ENCODE data around the gene CUBN. TPM values are rescaled to one million over a fixed set of nuclear protein-coding genes. Genes with fewer than 3 reads are reported as not detected.

Gene CUBN
- total and polyA plus RNA-seq, 9 of the 15 experiments (the other 6 are each of a cell fraction or from before 2014, with no cell fraction given): 0.04 to 0.33 (median 0.09) TPM

DNA sequence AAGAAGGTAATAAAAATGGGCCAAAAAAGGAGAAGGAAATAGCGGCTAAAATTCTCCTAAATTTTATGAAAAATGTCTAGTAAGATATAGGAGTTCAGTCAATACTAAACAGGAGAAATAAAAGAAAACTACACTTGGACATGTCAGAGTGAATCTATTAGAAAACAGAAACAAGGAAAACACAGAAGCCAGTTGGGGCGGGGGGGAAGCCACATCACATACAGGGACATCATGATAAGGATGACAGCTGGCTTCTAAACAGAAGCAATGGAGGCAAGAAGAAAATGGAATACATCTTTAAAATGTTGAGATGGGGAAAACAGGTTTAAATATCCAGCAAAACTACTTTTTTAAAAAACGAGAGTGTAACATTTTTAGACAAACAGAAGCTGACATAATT lies 77.8 kb downstream of the CUBN start (continued):
- TF ChIP-seq, protein P1, sequence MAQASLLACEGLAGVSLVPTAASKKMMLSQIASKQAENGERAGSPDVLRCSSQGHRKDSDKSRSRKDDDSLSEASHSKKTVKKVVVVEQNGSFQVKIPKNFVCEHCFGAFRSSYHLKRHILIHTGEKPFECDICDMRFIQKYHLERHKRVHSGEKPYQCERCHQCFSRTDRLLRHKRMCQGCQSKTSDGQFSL (CRISPR knock-in tag; IDR thresholded peaks at IDR 0.05): peak; percentile 90
- TF ChIP-seq, protein P1 (tag; IDR thresholded peaks at IDR 0.05): 0 out of 4 replicates have a peak, but pooled peaks of 1 of the 2 experiments have one; percentile 71
- TF ChIP-seq, protein P2, sequence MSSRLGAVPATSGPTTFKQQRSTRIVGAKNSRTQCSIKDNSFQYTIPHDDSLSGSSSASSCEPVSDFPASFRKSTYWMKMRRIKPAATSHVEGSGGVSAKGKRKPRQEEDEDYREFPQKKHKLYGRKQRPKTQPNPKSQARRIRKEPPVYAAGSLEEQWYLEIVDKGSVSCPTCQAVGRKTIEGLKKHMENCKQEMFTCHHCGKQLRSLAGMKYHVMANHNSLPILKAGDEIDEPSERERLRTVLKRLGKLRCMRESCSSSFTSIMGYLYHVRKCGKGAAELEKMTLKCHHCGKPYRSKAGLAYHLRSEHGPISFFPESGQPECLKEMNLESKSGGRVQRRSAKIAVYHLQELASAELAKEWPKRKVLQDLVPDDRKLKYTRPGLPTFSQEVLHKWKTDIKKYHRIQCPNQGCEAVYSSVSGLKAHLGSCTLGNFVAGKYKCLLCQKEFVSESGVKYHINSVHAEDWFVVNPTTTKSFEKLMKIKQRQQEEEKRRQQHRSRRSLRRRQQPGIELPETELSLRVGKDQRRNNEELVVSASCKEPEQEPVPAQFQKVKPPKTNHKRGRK (tag; IDR thresholded peaks at IDR 0.05): peak; percentile 43; the same call in 1 of the 2 replicates
- TF ChIP-seq, protein P3, sequence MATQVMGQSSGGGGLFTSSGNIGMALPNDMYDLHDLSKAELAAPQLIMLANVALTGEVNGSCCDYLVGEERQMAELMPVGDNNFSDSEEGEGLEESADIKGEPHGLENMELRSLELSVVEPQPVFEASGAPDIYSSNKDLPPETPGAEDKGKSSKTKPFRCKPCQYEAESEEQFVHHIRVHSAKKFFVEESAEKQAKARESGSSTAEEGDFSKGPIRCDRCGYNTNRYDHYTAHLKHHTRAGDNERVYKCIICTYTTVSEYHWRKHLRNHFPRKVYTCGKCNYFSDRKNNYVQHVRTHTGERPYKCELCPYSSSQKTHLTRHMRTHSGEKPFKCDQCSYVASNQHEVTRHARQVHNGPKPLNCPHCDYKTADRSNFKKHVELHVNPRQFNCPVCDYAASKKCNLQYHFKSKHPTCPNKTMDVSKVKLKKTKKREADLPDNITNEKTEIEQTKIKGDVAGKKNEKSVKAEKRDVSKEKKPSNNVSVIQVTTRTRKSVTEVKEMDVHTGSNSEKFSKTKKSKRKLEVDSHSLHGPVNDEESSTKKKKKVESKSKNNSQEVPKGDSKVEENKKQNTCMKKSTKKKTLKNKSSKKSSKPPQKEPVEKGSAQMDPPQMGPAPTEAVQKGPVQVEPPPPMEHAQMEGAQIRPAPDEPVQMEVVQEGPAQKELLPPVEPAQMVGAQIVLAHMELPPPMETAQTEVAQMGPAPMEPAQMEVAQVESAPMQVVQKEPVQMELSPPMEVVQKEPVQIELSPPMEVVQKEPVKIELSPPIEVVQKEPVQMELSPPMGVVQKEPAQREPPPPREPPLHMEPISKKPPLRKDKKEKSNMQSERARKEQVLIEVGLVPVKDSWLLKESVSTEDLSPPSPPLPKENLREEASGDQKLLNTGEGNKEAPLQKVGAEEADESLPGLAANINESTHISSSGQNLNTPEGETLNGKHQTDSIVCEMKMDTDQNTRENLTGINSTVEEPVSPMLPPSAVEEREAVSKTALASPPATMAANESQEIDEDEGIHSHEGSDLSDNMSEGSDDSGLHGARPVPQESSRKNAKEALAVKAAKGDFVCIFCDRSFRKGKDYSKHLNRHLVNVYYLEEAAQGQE (IDR thresholded peaks at IDR 0.05; ENCODE audit: borderline replicate concordance): no peak
- TF ChIP-seq, protein P3 (CRISPR knock-in tag; IDR thresholded peaks at IDR 0.05; ENCODE audit: low read depth): no peak
- TF ChIP-seq, protein P4, sequence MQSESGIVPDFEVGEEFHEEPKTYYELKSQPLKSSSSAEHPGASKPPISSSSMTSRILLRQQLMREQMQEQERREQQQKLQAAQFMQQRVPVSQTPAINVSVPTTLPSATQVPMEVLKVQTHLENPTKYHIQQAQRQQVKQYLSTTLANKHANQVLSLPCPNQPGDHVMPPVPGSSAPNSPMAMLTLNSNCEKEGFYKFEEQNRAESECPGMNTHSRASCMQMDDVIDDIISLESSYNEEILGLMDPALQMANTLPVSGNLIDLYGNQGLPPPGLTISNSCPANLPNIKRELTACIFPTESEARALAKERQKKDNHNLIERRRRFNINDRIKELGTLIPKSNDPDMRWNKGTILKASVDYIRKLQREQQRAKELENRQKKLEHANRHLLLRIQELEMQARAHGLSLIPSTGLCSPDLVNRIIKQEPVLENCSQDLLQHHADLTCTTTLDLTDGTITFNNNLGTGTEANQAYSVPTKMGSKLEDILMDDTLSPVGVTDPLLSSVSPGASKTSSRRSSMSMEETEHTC (IDR thresholded peaks at IDR 0.05): no peak
- no peak for TF ChIP-seq ZFP1 (CRISPR knock-in tag; IDR thresholded peaks at IDR 0.05)
- TF ChIP-seq, protein P5, sequence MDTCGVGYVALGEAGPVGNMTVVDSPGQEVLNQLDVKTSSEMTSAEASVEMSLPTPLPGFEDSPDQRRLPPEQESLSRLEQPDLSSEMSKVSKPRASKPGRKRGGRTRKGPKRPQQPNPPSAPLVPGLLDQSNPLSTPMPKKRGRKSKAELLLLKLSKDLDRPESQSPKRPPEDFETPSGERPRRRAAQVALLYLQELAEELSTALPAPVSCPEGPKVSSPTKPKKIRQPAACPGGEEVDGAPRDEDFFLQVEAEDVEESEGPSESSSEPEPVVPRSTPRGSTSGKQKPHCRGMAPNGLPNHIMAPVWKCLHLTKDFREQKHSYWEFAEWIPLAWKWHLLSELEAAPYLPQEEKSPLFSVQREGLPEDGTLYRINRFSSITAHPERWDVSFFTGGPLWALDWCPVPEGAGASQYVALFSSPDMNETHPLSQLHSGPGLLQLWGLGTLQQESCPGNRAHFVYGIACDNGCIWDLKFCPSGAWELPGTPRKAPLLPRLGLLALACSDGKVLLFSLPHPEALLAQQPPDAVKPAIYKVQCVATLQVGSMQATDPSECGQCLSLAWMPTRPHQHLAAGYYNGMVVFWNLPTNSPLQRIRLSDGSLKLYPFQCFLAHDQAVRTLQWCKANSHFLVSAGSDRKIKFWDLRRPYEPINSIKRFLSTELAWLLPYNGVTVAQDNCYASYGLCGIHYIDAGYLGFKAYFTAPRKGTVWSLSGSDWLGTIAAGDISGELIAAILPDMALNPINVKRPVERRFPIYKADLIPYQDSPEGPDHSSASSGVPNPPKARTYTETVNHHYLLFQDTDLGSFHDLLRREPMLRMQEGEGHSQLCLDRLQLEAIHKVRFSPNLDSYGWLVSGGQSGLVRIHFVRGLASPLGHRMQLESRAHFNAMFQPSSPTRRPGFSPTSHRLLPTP (IDR thresholded peaks at IDR 0.05; ENCODE audit: borderline replicate concordance, extremely low read depth, insufficient read length): no peak
- TF ChIP-seq, protein P6, sequence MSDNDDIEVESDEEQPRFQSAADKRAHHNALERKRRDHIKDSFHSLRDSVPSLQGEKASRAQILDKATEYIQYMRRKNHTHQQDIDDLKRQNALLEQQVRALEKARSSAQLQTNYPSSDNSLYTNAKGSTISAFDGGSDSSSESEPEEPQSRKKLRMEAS (CRISPR knock-in tag; IDR thresholded peaks at IDR 0.05): no peak
- TF ChIP-seq, protein P7, sequence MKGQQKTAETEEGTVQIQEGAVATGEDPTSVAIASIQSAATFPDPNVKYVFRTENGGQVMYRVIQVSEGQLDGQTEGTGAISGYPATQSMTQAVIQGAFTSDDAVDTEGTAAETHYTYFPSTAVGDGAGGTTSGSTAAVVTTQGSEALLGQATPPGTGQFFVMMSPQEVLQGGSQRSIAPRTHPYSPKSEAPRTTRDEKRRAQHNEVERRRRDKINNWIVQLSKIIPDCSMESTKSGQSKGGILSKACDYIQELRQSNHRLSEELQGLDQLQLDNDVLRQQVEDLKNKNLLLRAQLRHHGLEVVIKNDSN (CRISPR knock-in tag; IDR thresholded peaks at IDR 0.05): no peak
- no peak for TF ChIP-seq EHMT2 (IDR thresholded peaks at IDR 0.05)

Measured in K562 (cell line).